ENCODE measurements around the gene UST. TPM values are rescaled to one million over a fixed set of nuclear protein-coding genes. Genes with fewer than 3 reads are reported as not detected.
"Not testable (repeated sequence)": the region's sequence is repeated elsewhere in the genome, so short reads cannot be mapped to it uniquely, and the experiment has no call there.

UST gene
- total RNA-seq, 1 experiment from 2014 or later = 11.3 TPM

GRCh38 chr6:148868314-148868713 is 121.5 kb downstream of the UST start:
- DNase-seq (ENCODE audit: low read depth) = peak; percentile 88

GRCh38 chr6:148868901-148869300 is 122.1 kb downstream of the UST start:
- DNase-seq (ENCODE audit: low read depth) = peak; percentile 40

GRCh38 chr6:148869585-148869984 is 122.8 kb downstream of the UST start:
- peak; percentile 98 for DNase-seq (ENCODE audit: low read depth)

GRCh38 chr6:148873154-148873553 is 126.3 kb downstream of the UST start:
- no peak for DNase-seq (ENCODE audit: low read depth)

GRCh38 chr6:148873868-148874267 is 127.0 kb downstream of the UST start:
- DNase-seq (ENCODE audit: low read depth) = no peak

- peak; percentile 85 for DNase-seq (ENCODE audit: low read depth)
Observed at GRCh38 chr6:148874698-148875293, 128.0 kb downstream of the UST start.

- DNase-seq (ENCODE audit: low read depth) = no peak
Observed at GRCh38 chr6:148878683-148879082, 131.9 kb downstream of the UST start.

- not testable (repeated sequence) for DNase-seq (ENCODE audit: low read depth)
Observed at GRCh38 chr6:148880742-148881141, 133.9 kb downstream of the UST start.

- DNase-seq (ENCODE audit: low read depth) = no peak
Observed at GRCh38 chr6:148881593-148882311, 134.9 kb downstream of the UST start.

GRCh38 chr6:148883270-148883669 is 136.4 kb downstream of the UST start:
- DNase-seq (ENCODE audit: low read depth) = peak; percentile 46

- DNase-seq (ENCODE audit: low read depth) = no peak
Observed at GRCh38 chr6:148884461-148884860, 137.6 kb downstream of the UST start.

- peak; percentile 80 for DNase-seq (ENCODE audit: low read depth)
Observed at GRCh38 chr6:148885136-148885865, 138.5 kb downstream of the UST start.

GRCh38 chr6:148885925-148886845 is 139.4 kb downstream of the UST start:
- DNase-seq (ENCODE audit: low read depth) = no peak

GRCh38 chr6:148887181-148887580 is 140.4 kb downstream of the UST start:
- DNase-seq (ENCODE audit: low read depth) = peak; percentile 63

- peak; percentile 39 for DNase-seq (ENCODE audit: low read depth)
Observed at GRCh38 chr6:148888856-148889255, 142.0 kb downstream of the UST start.

- no peak for DNase-seq (ENCODE audit: low read depth)
Observed at GRCh38 chr6:148890096-148890495, 143.3 kb downstream of the UST start.

GRCh38 chr6:148890652-148891404 is 144.0 kb downstream of the UST start:
- no peak for DNase-seq (ENCODE audit: low read depth)

GRCh38 chr6:148891405-148891783 is 144.6 kb downstream of the UST start:
- DNase-seq (ENCODE audit: low read depth) = no peak

- DNase-seq (ENCODE audit: low read depth) = no peak
Observed at GRCh38 chr6:148892247-148892646, 145.4 kb downstream of the UST start.

- DNase-seq (ENCODE audit: low read depth) = no peak
Observed at GRCh38 chr6:148893073-148893472, 146.2 kb downstream of the UST start.

GRCh38 chr6:148893481-148893880 is 146.7 kb downstream of the UST start:
- peak; percentile 50 for DNase-seq (ENCODE audit: low read depth)

Measured in M059J (cell line).